IPS DF 6.9 (cell line): Measurements from ENCODE around the gene PRKAR1B.

ENCODE experiments used
- DNase-seq: peaks from one replicate; pipeline ENCODE4 v3.0.0-alpha.2; 2013; ENCODE audit warnings: low read depth, low spot score
- H3K27ac ChIP-seq: one replicate; pipeline ENCODE4 v1.5.1; 2013; ENCODE audit warnings: low read length, control low read depth
- H3K27me3 ChIP-seq: 2 replicates; pipeline ENCODE4 v1.6.1; 2013; ENCODE audit warnings: mild to moderate bottlenecking, low read length; ENCODE audit not compliant: control insufficient read depth, insufficient read depth
- H3K36me3 ChIP-seq: 2 replicates; pipeline ENCODE4 v1.6.1; 2013; ENCODE audit warnings: low read length; ENCODE audit not compliant: control insufficient read depth, insufficient read depth
- H3K4me1 ChIP-seq: 2 replicates; pipeline ENCODE4 v1.6.1; 2013; ENCODE audit warnings: low read length; ENCODE audit not compliant: control insufficient read depth, insufficient read depth
- H3K4me3 ChIP-seq: 2 replicates; pipeline ENCODE4 v1.5.1; 2013; ENCODE audit warnings: mild to moderate bottlenecking, low read length
- H3K9me3 ChIP-seq: 2 replicates; pipeline ENCODE4 v1.6.1; 2013; ENCODE audit warnings: low read length, inconsistent platforms; ENCODE audit not compliant: control insufficient read depth, insufficient read depth
- WGBS: extraction: QIAGEN DNeasy Blood & Tissue Kit; methylation state at CpG from one replicate; pipeline ENCODE4 v1.1.7; 2013; ENCODE audit warnings: mixed read lengths, missing lambda C conversion rate; ENCODE audit not compliant: insufficient read length, insufficient coverage; 5-methylcytosine and 5-hydroxymethylcytosine counted together

PRKAR1B gene

DNA sequence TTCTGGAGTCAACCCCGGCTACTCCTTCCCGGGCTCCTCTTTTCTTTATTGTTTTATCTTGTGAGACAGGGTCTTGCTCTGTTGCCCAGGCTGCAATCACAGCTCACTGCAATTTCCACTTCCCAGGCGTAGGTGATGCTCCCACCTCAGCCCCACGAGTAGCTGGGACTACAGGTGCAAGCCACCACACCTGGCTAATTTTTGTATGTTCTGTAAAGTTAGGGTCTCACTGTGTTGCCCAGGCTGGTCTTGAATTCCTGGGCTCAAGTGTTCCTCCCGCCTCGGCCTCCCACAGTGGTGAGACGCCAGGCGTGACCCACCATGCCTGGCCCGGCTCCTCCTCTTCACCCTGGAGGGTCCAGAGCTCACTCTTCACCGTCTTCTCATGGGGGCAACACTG is 192.1 kb downstream of the PRKAR1B start:
- WGBS: no CpG with 5 or more reads among the region's 10 CpGs
- DNase-seq: no peak
- Histone ChIP-seq H3K9me3 (no peaks in the 10 kb centered on the region), H3K4me1 (no peaks in the 10 kb centered on the region), H3K27me3 (no peaks in the 10 kb centered on the region), H3K27ac (no peak overlapping the region), H3K4me3 (no peak overlapping the region), H3K36me3 (no peaks in the 10 kb centered on the region)

DNA sequence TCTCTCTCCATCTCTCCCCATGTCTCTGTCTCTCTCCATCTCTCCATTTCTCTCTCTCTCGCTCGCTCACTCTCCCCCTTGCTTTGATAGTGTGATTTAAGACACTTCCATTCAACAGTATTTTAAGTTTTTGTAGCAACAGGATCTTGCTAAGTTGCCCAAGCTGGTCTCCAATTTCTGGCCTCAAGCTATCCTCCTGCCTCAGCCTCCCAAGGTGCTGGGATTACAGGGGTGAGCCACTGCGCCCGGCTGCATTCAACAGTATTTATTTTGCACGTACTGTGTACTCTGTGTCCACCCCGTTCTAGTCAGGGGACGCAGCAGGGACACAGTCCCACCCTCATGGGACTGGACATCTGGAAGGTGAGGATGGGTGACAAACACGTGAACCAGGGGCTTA is 193.0 kb downstream of the PRKAR1B start:
- Histone ChIP-seq H3K4me3 (no peak overlapping the region), H3K36me3 (no peaks in the 10 kb centered on the region), H3K9me3 (no peaks in the 10 kb centered on the region), H3K27me3 (no peaks in the 10 kb centered on the region), H3K4me1 (no peaks in the 10 kb centered on the region), H3K27ac (no peak overlapping the region)
- no peak for DNase-seq
- WGBS: 100% methylated on average over 2 of the region's 8 CpGs

DNA sequence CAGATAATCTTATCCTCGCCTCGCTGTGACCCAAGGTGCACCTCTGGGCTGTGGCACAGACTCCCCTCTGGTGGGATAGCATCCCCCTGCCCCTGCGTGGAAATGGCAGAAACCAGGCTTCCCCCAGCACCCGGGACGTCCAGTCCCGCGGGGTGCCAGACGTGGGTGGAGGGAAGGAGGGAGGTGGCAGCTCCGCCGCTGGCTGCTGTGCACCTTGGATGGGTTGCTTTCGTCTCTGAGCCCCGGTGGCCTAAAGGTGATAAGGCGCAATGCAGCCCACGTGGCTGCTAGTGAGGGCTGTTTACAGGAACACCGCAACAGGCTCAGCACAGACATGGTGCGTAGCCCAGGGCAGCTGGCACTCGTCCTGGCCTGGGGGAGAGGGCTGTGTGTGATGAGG is 193.8 kb downstream of the PRKAR1B start:
- no CpG with 5 or more reads among the region's 17 CpGs for WGBS
- DNase-seq: no peak
- no peaks in the 10 kb centered on the region for H3K36me3 ChIP-seq

DNA sequence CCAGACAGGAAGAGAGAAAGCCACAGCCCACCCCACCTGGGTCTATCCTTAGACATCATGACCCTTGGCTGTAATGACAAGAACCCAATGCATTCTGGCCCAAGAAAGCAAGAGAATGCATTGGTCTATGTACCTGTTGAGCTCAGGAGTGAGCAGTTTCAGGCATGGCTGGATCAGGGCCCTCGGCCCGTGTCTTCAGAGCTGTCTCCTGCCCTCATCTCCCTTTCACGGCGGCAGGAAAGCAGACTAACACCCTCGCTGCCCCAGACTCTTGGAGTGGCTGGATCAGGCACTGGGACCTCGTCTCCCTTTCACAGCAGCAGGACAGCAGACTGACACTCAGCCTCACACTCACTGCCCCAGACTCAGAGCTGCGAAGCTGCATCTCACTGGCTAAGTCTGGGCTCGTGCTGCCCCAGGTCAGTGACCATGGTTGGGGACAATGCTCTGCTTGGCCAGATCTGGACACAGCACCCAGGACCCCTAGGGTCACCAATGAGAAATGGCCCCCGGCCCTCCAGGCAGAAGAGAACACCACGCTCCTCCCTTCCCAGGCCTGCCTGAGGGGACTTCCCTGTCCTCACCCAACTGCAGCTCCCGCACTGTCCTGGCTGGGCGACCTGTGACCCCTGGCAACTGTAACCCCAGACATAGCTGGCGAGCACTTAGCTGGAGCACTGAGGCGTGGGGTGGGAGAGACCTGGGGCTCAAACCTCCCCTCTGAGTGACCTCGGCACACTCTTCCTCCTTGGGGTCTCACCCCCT is 194.5 kb downstream of the PRKAR1B start:
- no CpG with 5 or more reads among the region's 15 CpGs for WGBS
- Histone ChIP-seq H3K9me3 (no peaks in the 10 kb centered on the region), H3K36me3 (no peaks in the 10 kb centered on the region), H3K4me1 (no peaks in the 10 kb centered on the region), H3K4me3 (no peak overlapping the region), H3K27ac (no peak overlapping the region), H3K27me3 (no peaks in the 10 kb centered on the region)
- DNase-seq: no peak

More for the DNA sequence above, 193.8 kb downstream of the PRKAR1B start:
- H3K27me3 ChIP-seq: no peaks in the 10 kb centered on the region
- no peak overlapping the region for H3K27ac ChIP-seq
- no peak overlapping the region for H3K4me3 ChIP-seq
- H3K4me1 ChIP-seq: no peaks in the 10 kb centered on the region
- H3K9me3 ChIP-seq: no peaks in the 10 kb centered on the region

DNA sequence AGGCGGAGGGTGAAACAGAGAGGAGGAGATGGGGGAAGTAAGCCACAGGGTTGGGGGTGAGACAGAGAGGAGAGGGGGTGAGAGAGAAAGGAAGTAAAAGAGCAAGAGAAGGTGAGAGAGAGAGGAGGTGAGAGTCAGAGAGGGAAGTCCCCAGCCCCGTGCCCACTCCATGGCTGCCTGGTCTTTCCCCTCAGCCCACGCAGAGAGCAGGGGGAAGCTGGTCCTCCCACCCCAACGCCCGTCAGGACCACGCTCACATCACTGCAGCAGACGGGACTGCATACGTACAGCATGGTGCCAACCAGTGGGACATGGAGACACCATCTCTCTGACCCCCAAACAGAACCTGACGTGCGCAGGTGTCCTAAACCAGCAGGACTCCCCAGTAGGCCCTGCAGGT is 195.3 kb downstream of the PRKAR1B start:
- Histone ChIP-seq H3K36me3 (no peaks in the 10 kb centered on the region), H3K4me3 (no peak overlapping the region), H3K9me3 (no peaks in the 10 kb centered on the region), H3K27ac (no peak overlapping the region), H3K27me3 (no peaks in the 10 kb centered on the region), H3K4me1 (no peaks in the 10 kb centered on the region)
- no peak for DNase-seq
- WGBS: no CpG with 5 or more reads among the region's 10 CpGs

DNA sequence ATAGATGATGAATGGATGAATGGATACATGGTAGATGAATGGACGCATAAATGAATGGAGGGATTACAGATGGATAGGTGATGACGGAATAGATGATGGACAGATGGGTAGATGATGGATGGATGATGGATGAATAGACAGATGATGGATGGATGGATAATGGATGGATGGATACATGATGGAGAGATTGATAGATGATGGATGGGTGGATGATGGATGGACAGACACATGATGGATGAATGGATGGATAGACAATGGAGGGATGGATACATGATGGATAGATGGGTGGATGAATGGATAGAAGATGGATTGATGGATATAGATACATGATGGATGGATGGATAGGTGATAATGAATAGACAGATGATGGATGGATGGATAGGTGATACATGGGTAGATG is 198.6 kb downstream of the PRKAR1B start:
- WGBS: 100% methylated on average over 1 of the region's 2 CpGs
- no peak overlapping the region for H3K4me3 ChIP-seq
- no peaks in the 10 kb centered on the region for H3K9me3 ChIP-seq

DNA sequence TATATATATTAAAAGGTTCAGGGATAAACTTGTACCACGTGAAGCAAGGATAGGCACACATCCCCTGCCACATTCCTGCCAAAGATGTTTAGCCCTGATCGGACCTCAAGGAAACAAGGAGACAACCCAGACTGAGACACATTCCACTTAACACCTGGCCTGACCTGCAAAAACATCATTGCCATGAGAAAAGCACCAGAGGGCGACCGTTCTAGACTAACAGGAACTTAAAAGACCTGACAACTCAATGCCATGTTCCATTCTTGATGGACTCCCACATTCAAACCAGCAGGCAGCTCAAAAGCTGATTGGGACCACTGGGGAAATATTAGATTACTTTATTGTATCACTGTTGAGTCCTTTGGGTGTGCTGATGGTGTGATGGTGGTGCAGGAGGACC is 199.4 kb downstream of the PRKAR1B start:
- Histone ChIP-seq H3K27me3 (peaks cover 9% of the 10 kb centered on the region; the same call in 1 of the 2 replicates), H3K27ac (no peak overlapping the region), H3K4me3 (no peak overlapping the region), H3K4me1 (no peaks in the 10 kb centered on the region; the same call in 1 of the 2 replicates), H3K9me3 (no peaks in the 10 kb centered on the region), H3K36me3 (no peaks in the 10 kb centered on the region)
- WGBS: no CpG with 5 or more reads among the region's 4 CpGs
- no peak for DNase-seq

More for the DNA sequence above, 198.6 kb downstream of the PRKAR1B start:
- no peaks in the 10 kb centered on the region; the same call in 1 of the 2 replicates for H3K4me1 ChIP-seq
- no peak for DNase-seq
- no peak overlapping the region for H3K27ac ChIP-seq
- H3K27me3 ChIP-seq: peaks cover 1% of the 10 kb centered on the region; the same call in 1 of the 2 replicates
- H3K36me3 ChIP-seq: no peaks in the 10 kb centered on the region

DNA sequence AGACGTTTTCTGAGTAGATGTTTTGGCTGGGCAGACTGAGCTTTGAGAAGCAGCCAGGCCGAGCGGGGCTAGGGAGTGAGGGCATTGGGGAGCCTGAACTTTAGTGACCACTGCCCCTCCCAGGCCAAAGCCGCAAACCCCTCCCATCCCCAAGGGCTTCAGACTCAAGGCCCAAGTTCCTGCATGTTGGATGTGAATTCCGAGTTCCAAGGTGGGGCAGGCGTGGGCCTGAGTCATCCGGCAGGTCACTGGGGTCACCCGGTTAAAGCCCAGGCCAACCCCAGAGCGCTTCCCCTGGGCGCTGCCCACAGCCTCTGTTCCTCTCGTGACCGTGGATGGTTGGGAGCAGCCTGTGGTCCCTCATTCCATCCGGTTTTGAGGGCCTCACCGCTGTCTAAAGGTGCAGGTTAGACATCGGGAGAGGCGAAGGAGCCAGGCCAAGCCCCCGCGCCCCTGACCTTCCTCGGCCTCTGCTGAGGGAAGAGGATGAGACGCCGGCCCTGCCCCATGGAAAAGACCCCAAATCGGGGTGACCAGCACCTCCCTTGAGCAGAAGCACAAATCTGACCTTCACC is 200.5 kb downstream of the PRKAR1B start:
- no peak for DNase-seq
- H3K27me3 ChIP-seq: peaks cover 20% of the 10 kb centered on the region
- H3K9me3 ChIP-seq: no peaks in the 10 kb centered on the region
- no peaks in the 10 kb centered on the region; the same call in 1 of the 2 replicates for H3K4me1 ChIP-seq
- H3K36me3 ChIP-seq: no peaks in the 10 kb centered on the region
- WGBS: no CpG with 5 or more reads among the region's 22 CpGs
- no peak overlapping the region for H3K27ac ChIP-seq
- no peak overlapping the region for H3K4me3 ChIP-seq

DNA sequence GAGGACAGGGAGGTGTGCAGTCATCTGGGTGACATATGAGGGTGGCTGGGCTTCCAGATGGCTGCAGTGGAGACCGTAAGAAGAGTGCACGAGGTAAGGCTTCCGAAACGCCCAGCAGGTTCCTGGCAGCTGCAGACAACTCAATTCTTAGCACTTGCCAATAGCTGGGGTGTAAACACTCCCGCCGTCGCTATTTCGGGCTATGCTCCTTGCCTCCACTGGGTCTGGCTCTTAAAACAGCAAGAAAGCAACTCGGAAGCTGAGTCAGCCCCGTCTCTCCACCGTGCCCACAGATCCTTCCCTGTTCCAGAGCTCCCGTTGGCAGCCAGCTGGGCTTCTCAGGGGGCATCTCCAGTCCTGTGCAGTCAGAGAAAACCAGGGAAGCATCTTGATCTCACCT is 201.3 kb downstream of the PRKAR1B start:
- Histone ChIP-seq H3K36me3 (no peaks in the 10 kb centered on the region), H3K27ac (no peak overlapping the region), H3K9me3 (no peaks in the 10 kb centered on the region), H3K4me1 (peaks cover 2% of the 10 kb centered on the region), H3K4me3 (no peak overlapping the region), H3K27me3 (peaks cover 26% of the 10 kb centered on the region)
- no peak for DNase-seq
- no CpG with 5 or more reads among the region's 12 CpGs for WGBS

DNA sequence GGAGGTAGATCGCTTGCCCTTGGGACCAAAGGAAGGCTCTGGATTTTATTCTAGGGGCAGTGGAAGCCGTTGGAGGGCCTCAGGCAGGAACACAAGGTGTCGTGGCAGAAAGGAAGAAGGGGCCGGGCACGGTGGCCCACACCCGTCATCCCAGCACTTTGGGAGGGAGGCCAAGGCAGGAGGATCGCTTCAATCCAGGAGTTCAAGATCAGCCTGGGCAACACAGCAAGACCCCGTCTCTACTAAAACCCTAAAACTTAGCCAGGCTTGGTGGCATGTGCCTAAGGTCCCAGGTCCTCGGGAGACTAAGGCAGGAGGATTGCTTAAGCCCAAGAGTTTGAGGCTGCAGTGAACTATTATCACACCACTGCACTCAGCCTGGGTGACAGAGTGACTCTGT is 202.3 kb downstream of the PRKAR1B start:
- WGBS: no CpG with 5 or more reads among the region's 9 CpGs
- no peaks in the 10 kb centered on the region for H3K9me3 ChIP-seq
- no peak overlapping the region for H3K4me3 ChIP-seq
- no peaks in the 10 kb centered on the region for H3K36me3 ChIP-seq
- no peak overlapping the region for H3K27ac ChIP-seq
- DNase-seq: no peak
- H3K4me1 ChIP-seq: peaks cover 4% of the 10 kb centered on the region
- peaks cover 26% of the 10 kb centered on the region for H3K27me3 ChIP-seq
